ENCODE data around the gene FES. TPM values are rescaled to one million over a fixed set of nuclear protein-coding genes. Genes with fewer than 3 reads are reported as not detected.
"Not testable (repeated sequence)": the region's sequence is repeated elsewhere in the genome, so short reads cannot be mapped to it uniquely, and the experiment has no call there.

The FES gene
- total and polyA plus RNA-seq, 8 donors, result 20.8 to 65.2 (median 28.1) TPM

DNA sequence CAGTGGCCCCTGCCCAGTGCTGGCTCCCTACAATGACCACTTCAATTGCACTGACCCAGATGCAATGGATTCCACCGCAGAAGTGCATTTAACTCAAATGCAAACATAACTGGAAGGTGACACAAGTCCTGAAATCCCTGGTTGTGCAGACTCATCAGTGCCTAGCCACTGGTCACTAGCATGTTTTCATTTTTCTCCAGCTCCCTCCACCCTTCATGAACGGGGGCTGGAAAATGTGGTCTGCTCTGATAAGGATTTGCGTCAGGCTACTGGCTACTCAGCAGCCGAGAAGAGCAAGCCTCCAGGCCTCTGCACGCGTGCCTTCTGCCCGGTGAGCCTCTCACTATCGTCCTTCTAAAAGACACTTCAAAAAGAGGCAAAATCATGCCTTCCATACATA is 43.4 kb upstream of the FES start:
- no peak for ATAC-seq
- TF ChIP-seq, protein P1, sequence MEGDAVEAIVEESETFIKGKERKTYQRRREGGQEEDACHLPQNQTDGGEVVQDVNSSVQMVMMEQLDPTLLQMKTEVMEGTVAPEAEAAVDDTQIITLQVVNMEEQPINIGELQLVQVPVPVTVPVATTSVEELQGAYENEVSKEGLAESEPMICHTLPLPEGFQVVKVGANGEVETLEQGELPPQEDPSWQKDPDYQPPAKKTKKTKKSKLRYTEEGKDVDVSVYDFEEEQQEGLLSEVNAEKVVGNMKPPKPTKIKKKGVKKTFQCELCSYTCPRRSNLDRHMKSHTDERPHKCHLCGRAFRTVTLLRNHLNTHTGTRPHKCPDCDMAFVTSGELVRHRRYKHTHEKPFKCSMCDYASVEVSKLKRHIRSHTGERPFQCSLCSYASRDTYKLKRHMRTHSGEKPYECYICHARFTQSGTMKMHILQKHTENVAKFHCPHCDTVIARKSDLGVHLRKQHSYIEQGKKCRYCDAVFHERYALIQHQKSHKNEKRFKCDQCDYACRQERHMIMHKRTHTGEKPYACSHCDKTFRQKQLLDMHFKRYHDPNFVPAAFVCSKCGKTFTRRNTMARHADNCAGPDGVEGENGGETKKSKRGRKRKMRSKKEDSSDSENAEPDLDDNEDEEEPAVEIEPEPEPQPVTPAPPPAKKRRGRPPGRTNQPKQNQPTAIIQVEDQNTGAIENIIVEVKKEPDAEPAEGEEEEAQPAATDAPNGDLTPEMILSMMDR (IDR thresholded peaks at IDR 0.05), result no peak
- no peak overlapping the region for H3K27ac ChIP-seq

DNA sequence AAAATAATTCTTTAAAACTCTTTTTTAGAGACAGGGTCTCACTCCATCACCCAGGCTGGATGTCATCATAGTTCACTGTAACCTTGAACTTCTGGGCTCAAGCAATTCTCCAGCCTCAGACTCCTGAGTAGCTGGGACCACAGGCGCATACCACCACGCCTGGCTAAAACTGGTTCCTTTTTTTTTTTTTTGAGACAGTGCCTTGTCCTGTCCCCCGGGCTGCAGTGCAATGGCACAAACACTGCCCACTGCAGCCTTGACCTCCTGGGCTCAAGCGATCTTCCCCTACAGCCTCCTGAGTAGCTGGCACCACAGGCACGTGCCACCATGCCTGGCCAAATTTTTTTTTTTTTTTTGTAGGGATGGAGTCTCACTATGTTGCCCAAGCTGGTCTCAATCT is 39.6 kb upstream of the FES start:
- Histone ChIP-seq H3K36me3 (no peaks in the 10 kb centered on the region), H3K27me3 (no peaks in the 10 kb centered on the region), H3K9me3 (no peaks in the 10 kb centered on the region), H3K4me1 (peaks cover 0 to 38% of the 10 kb centered on the region in 2 donors), H3K27ac (peak overlapping the region in 1 of 2 donors; percentile 90), H3K4me3 (no peak overlapping the region)
- ATAC-seq (peak; percentile 20), DNase-seq (peak in 1 of 4 donors; percentile 31)
- intact Hi-C loops (cut with DNase I), result no loop called here
- TF ChIP-seq, protein P1 (IDR thresholded peaks at IDR 0.05), result no peak

More for the DNA sequence above, 43.4 kb upstream of the FES start:
- Histone ChIP-seq H3K36me3 (no peaks in the 10 kb centered on the region), H3K4me3 (no peak overlapping the region), H3K9me3 (no peaks in the 10 kb centered on the region), H3K27me3 (no peaks in the 10 kb centered on the region), H3K4me1 (peaks cover 0 to 71% of the 10 kb centered on the region in 2 donors)
- intact Hi-C loops (cut with DNase I), result no loop called here
- DNase-seq, result peak in 1 of 4 donors; percentile 24

DNA sequence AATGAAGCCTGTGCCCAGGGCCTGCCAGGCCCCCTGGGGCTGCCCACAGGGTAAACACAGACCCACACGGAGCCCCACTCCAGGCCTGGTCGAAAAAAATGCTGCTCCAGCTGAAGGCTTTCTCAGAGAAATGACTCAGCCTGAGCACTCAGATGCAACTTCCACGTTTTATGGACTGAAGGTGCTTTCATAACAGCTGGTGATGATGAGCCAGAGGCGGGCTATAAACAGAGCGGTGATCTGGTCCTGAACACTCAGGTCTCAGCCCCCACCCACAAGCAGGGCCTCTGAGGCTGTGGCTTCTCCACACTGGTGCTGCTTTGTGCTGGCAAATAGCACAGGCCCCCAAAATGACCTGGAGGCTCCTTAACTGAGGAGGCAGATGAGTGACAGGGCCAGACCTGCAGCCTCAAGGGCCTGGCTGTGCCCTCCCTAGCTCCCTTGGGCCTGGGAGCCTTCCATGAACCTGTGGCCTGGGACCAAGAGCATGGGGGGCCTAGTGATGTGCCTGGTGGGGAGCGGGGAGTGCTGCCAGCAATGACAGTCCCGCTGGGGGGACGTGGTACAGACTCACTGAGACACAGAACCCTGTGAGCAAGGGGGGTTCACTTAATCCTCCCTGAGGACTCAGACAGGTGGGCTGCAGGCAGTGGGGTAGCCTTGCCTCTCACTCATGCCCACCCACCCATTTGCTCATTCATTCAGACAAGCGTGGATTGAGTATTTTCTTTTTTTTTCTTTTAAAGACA is 38.9 kb upstream of the FES start:
- peaks cover 0 to 31% of the 10 kb centered on the region in 2 donors for H3K4me1 ChIP-seq
- DNase-seq (peak in 2 of 4 donors; percentile 49 to 77), ATAC-seq (peak; percentile 82)
- intact Hi-C loops (cut with DNase I), result no loop called here
- TF ChIP-seq, protein P1 (IDR thresholded peaks at IDR 0.05), result no peak
- no peaks in the 10 kb centered on the region for H3K27me3 ChIP-seq
- no peaks in the 10 kb centered on the region for H3K9me3 ChIP-seq
- H3K4me3 ChIP-seq, result no peak overlapping the region
- peak overlapping the region in 1 of 2 donors; percentile 90 for H3K27ac ChIP-seq
- H3K36me3 ChIP-seq, result no peaks in the 10 kb centered on the region

DNA sequence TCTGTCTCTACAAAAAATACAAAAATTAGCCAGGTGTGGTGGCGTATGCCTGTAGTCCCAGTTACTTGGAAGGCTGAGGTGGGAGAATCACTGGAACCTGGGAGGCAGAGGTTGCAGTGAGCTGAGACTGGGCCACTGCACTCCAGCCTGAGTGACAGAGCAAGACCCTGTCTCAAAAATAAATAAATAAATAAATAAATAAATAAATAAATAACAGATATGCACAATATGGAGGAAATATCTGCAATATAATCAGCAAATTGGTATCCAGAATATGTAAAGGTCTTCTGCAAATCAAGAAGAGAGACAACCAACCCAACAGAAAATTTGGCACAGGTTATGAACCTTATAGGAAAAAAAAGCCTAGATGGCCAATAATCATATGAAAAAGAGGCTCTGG is 34.9 kb upstream of the FES start:
- H3K4me3 ChIP-seq; DNase-seq; H3K27ac ChIP-seq; H3K9me3 ChIP-seq; ATAC-seq; H3K36me3 ChIP-seq; intact Hi-C loops (cut with DNase I); H3K27me3 ChIP-seq: not testable (repeated sequence)
- peaks cover 0 to 27% of the 10 kb centered on the region in 2 donors for H3K4me1 ChIP-seq

DNA sequence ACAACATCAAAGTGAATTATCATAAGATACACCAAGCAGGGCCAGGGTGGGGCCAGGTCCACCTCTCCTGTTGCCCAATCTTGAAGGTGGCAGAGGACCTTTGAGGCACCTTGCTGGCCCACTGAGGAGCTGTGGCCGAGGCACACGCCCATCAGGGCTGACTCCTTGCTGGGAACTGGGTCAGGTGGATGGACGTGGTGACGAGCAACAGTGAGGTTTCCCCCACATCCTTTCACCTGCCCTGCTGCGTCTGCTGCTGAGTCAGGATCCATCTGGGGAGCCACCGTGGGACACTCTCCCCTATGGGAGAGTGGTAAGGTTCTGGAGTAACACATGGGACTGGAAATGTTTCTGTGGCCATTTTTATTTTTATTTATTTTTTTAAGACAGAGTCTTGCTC is 33.2 kb upstream of the FES start:
- H3K4me1 ChIP-seq, result peaks cover 0 to 10% of the 10 kb centered on the region in 2 donors
- no peak overlapping the region for H3K27ac ChIP-seq
- no peaks in the 10 kb centered on the region for H3K27me3 ChIP-seq
- H3K36me3 ChIP-seq, result no peaks in the 10 kb centered on the region
- intact Hi-C loops (cut with DNase I), result no loop called here
- no peak overlapping the region for H3K4me3 ChIP-seq
- ATAC-seq, result no peak
- TF ChIP-seq, protein P1 (IDR thresholded peaks at IDR 0.05), result no peak
- H3K9me3 ChIP-seq, result no peaks in the 10 kb centered on the region
- DNase-seq, result peak in 1 of 4 donors; percentile 24
